Natural killer cell treated with Interleukin-12 subunit alpha and Interleukin-12 subunit beta and Interleukin-15 and Interleukin-18, amount 100 ng/mL, for 72 hours (primary cell): ENCODE data around the gene RADIL. TPM values are rescaled to one million over a fixed set of nuclear protein-coding genes. Genes with fewer than 3 reads are reported as not detected.

Source experiments
- ATAC-seq, 2 donors: fragments of 150-1000 bp; cut with Tn5 transposase in 1 of 2; sonication (Bioruptor Pico), chemical (Tn5 transposase) in 1 of 2; 2 replicates each; pipeline ENCODE4 v1.10.0; 2021
- DNase-seq: peaks from one replicate; pipeline ENCODE4 v3.0.0; 2022; ENCODE audit warnings: low spot score
- H3K27ac Mint-ChIP-seq, 2 donors: 1 replicate in 1 of 2; 2 replicates in 1 of 2; pipeline ENCODE4 v1.8.0; 2022; ENCODE audit warnings: mixed read lengths in 2 of 2, mild to moderate bottlenecking in 1 of 2, moderate library complexity in 1 of 2
- H3K27me3 Mint-ChIP-seq, 2 donors: 1 replicate in 1 of 2; 2 replicates in 1 of 2; pipeline ENCODE4 v1.8.0; 2022; ENCODE audit warnings: mixed read lengths in 2 of 2
- H3K36me3 Mint-ChIP-seq: one replicate; pipeline ENCODE4 v1.8.0; 2022; ENCODE audit warnings: mixed read lengths
- H3K4me1 Mint-ChIP-seq, 2 donors: 1 replicate in 1 of 2; 2 replicates in 1 of 2; pipeline ENCODE4 v1.8.0; 2022; ENCODE audit warnings: low read depth in 2 of 2, mixed read lengths in 2 of 2, mild to moderate bottlenecking in 1 of 2
- H3K4me3 Mint-ChIP-seq: one replicate; pipeline ENCODE4 v1.8.0; 2022; ENCODE audit warnings: mixed read lengths
- H3K9me3 Mint-ChIP-seq: 2 replicates; pipeline ENCODE4 v1.8.0; 2022; ENCODE audit warnings: mixed read lengths
- total RNA-seq, 2 donors: library from RNA; stranded (reverse); gene quantifications; one replicate each; pipeline ENCODE4 v1.2.3, GENCODE V29; 2022

Gene RADIL
- total RNA-seq, 2 donors from 2014 or later: 0.19 TPM; not detected in 1

GRCh38 chr7:4854916-4855315 is 28.6 kb downstream of the RADIL start:
- Mint-ChIP-seq H3K36me3 (no peaks in the 10 kb centered on the region), H3K4me3 (no peak overlapping the region), H3K27ac (no peak overlapping the region), H3K9me3 (no peaks in the 10 kb centered on the region), H3K4me1 (peaks cover 9 to 18% of the 10 kb centered on the region in 2 donors), H3K27me3 (peaks cover 14 to 24% of the 10 kb centered on the region in 2 donors)
- DNase-seq (no peak), ATAC-seq (no peak)

DNA sequence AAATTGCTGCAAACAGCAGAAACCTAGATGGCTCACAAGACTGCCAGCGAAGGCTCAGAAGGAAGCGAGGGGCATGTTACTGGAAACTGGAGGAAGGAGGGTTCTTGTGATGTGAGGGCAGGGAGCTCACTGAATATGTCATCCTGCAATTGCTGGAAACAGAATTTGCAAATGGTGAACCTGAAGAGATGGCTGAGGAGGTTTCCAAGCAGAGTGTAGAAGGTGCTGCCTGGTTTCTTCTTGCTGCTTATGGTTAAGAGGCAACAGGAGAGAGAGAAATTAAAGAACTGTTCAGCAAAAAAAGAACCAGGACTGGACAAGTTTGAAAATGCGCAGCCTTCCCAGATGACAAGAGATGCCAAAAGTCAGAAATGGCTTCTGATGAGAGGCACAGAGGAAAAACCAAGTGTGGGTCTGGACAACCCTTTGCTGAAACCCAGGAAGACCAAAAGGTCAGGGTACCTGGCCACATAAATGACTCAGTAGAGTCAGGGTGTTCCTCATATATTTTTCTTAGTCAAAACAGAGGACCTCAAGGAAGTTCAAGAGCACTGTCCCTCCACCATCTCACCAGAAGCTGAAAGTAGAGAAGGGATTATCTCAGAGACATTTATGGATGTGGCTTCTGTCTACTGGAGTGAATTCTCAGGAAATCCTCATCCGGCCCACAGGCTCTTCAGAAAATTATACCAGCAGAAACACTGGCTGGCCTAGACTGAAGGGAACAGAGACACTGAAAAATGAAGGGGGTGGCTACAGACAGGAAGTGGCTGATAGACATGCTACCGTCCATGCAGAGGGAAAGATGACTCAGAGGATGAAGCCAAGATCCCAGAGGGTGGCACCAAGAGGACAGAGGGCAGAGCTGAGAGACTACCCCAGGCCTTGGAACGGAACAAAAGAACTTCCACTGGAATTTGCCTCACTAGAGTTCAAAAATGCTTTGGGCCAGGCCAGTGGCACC is 31.8 kb downstream of the RADIL start:
- peaks cover 16 to 24% of the 10 kb centered on the region in 2 donors for H3K27me3 Mint-ChIP-seq
- no peak overlapping the region for H3K27ac Mint-ChIP-seq
- ATAC-seq (peak; percentile 62), DNase-seq (no peak)
- H3K4me1 Mint-ChIP-seq: peaks cover 9 to 12% of the 10 kb centered on the region in 2 donors
- no peaks in the 10 kb centered on the region for H3K9me3 Mint-ChIP-seq
- H3K36me3 Mint-ChIP-seq: no peaks in the 10 kb centered on the region
- no peak overlapping the region for H3K4me3 Mint-ChIP-seq

DNA sequence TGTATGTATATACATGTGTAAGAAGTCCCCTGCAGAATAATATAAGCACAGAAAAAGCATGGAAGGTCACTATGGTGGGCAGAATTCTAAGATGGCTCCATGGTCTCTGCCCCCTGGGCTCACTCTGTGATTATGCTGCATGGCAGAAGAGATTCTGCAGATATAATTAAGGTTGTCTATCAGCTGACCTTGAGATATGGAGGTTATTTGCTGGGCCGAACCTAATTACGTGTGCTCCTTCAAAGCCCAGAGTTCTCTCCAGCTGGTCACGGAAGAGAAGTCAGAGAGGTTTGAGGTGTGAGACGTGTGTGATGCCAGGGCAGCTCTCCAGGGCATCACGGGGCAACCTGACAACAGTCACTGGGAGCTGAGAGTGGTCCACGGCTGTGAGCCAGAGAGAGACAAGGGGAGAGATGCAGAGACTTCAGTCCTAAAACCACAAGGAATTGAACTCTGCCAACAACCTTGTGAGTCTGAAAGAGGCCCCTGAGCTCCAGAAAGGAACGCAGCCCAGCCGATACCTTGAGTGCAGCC is 33.2 kb downstream of the RADIL start:
- DNase-seq (no peak), ATAC-seq (no peak)
- Mint-ChIP-seq H3K27me3 (peaks cover 13 to 23% of the 10 kb centered on the region in 2 donors), H3K27ac (no peak overlapping the region), H3K4me3 (no peak overlapping the region), H3K4me1 (peaks cover 9 to 12% of the 10 kb centered on the region in 2 donors), H3K36me3 (no peaks in the 10 kb centered on the region), H3K9me3 (no peaks in the 10 kb centered on the region)

GRCh38 chr7:4849390-4849789 is 34.1 kb downstream of the RADIL start:
- ATAC-seq (peak; percentile 48 to 78), DNase-seq (no peak)
- Mint-ChIP-seq H3K9me3 (no peaks in the 10 kb centered on the region), H3K36me3 (no peaks in the 10 kb centered on the region), H3K4me3 (no peak overlapping the region), H3K4me1 (peaks cover 9 to 12% of the 10 kb centered on the region in 2 donors), H3K27ac (no peak overlapping the region), H3K27me3 (peaks cover 12 to 32% of the 10 kb centered on the region in 2 donors)

DNA sequence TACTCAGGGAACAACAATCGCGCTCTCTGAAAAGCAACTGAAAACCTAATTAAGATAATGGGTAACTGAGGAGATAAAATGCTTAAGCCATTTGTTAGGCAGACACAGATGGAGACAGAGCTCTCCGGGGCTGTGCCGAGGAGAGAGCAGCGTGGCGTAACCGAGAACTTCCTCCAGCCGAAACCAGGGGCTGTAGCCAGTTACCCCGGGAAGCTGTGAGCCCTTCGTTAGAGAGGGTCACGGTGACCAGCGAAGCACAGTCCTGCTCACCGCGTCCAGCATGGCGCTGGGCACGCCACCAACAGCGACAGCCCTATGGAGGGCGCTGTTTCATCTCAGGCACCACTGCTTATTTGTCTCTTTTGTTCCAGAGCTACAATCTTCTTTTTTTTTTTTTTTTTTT is 37.8 kb downstream of the RADIL start:
- no peak overlapping the region for H3K4me3 Mint-ChIP-seq
- H3K36me3 Mint-ChIP-seq: no peaks in the 10 kb centered on the region
- H3K27me3 Mint-ChIP-seq: peaks cover 12 to 32% of the 10 kb centered on the region in 2 donors
- ATAC-seq (peak in 1 of 2 donors; percentile 45), DNase-seq (no peak)
- H3K27ac Mint-ChIP-seq: no peak overlapping the region
- no peaks in the 10 kb centered on the region for H3K9me3 Mint-ChIP-seq
- H3K4me1 Mint-ChIP-seq: no peaks in the 10 kb centered on the region

- H3K4me1 Mint-ChIP-seq: no peaks in the 10 kb centered on the region
- H3K9me3 Mint-ChIP-seq: no peaks in the 10 kb centered on the region
- H3K27ac Mint-ChIP-seq: no peak overlapping the region
- H3K36me3 Mint-ChIP-seq: no peaks in the 10 kb centered on the region
- ATAC-seq (no peak), DNase-seq (no peak)
- peaks cover 8 to 17% of the 10 kb centered on the region in 2 donors for H3K27me3 Mint-ChIP-seq
- H3K4me3 Mint-ChIP-seq: no peak overlapping the region
These were observed 41.0 kb downstream of the RADIL start for GRCh38 chr7:4842319-4843064.

DNA sequence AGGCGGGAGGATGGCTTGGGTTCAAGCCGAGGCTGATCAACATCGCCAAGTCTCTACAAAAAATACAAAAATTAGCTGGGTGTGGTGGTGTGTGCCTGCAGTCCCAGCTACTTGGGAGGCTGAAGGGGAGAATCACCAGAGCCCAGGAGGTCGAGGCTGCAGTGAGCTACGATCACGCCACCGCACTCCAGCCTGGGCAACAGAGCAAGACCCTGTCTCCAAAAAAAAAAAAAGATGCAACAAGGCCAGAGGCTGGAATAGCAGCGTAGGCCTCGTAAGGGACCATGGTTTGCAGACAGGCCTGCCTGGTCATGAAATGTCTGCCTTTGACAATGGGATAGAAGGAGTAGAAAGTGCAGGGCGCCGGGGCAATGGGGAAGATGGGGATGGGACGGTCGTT is 41.7 kb downstream of the RADIL start:
- H3K4me3 Mint-ChIP-seq: no peak overlapping the region
- DNase-seq (no peak), ATAC-seq (no peak)
- H3K27me3 Mint-ChIP-seq: peaks cover 2 to 13% of the 10 kb centered on the region in 2 donors
- H3K27ac Mint-ChIP-seq: no peak overlapping the region
- H3K9me3 Mint-ChIP-seq: no peaks in the 10 kb centered on the region
- no peaks in the 10 kb centered on the region for H3K36me3 Mint-ChIP-seq
- H3K4me1 Mint-ChIP-seq: peaks cover 0 to 2% of the 10 kb centered on the region in 2 donors

DNA sequence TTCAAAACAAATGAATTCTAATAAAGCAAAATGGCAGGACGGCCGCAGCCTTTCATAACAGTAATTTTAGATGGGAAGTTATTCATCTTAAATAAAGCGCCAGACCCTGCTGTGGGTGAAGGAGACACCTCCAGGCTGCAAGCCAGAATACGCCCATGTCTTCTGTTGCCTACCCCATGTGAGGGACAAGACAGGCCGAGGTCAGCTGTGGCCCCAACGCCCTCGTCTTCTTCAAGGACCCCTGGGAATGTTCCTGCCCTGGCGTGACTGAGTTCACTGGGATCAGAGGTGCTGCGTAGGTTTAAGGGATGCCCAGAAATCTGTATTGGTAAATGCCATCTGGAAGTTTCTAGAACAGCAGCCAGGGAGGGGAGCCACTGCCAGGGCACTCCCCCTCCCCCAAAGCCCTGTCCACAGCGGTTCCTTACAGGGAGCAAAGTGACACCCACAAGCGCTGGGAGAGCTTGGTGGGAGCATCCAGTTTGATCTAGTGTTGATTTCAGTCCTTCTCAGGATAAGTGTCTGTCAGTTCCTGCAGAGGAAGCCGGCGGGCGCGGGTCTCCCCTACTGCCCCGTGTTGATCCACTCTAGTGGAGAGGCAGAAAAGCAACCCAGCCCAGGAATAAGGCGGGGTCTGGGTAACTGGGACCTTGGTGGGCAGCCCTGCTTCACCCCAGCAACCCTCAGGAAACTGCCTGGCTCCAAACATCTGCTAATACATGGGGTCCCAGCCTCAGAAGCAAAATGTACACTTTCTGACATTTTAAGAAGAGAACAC is 42.3 kb downstream of the RADIL start:
- peaks cover 0 to 3% of the 10 kb centered on the region in 2 donors for H3K4me1 Mint-ChIP-seq
- H3K9me3 Mint-ChIP-seq: no peaks in the 10 kb centered on the region
- H3K27me3 Mint-ChIP-seq: peaks cover 2 to 13% of the 10 kb centered on the region in 2 donors
- no peak overlapping the region for H3K4me3 Mint-ChIP-seq
- DNase-seq (no peak), ATAC-seq (no peak)
- no peak overlapping the region for H3K27ac Mint-ChIP-seq
- H3K36me3 Mint-ChIP-seq: no peaks in the 10 kb centered on the region

DNA sequence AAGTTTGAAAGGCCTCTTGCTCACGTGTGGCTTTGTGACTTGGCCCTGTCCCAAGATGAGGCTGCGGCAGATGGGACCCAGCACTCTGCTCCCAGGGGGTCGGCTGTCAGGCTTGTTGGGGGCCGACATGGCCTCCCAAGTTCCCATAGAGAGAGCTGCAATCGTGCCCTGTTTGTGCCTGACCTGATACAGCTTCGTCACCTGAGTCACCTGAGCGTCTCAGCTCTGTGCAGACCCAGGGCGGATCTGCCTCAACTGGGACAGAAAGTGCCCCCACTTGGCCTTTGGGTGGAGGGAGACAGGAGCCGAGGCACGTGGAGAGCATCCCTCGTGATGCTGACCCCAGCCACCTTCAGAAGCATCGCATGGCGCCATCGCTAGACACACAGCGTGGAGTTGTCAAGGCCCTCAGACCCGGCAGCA is 43.4 kb downstream of the RADIL start:
- no peak overlapping the region for H3K4me3 Mint-ChIP-seq
- peaks cover 0 to 3% of the 10 kb centered on the region in 2 donors for H3K4me1 Mint-ChIP-seq
- peaks cover 2 to 7% of the 10 kb centered on the region in 2 donors for H3K27me3 Mint-ChIP-seq
- DNase-seq (no peak), ATAC-seq (no peak)
- no peaks in the 10 kb centered on the region for H3K9me3 Mint-ChIP-seq
- no peaks in the 10 kb centered on the region for H3K36me3 Mint-ChIP-seq
- H3K27ac Mint-ChIP-seq: no peak overlapping the region

- ATAC-seq (peak in 1 of 2 donors; percentile 30), DNase-seq (no peak)
- Mint-ChIP-seq H3K4me3 (no peak overlapping the region), H3K4me1 (peaks cover 0 to 3% of the 10 kb centered on the region in 2 donors), H3K27me3 (no peaks in the 10 kb centered on the region), H3K9me3 (no peaks in the 10 kb centered on the region), H3K27ac (no peak overlapping the region), H3K36me3 (no peaks in the 10 kb centered on the region)
These were observed 44.7 kb downstream of the RADIL start for GRCh38 chr7:4838626-4839334.

GRCh38 chr7:4837803-4838625 is 45.5 kb downstream of the RADIL start:
- Mint-ChIP-seq H3K36me3 (no peaks in the 10 kb centered on the region), H3K4me3 (no peak overlapping the region), H3K27ac (no peak overlapping the region), H3K27me3 (no peaks in the 10 kb centered on the region), H3K4me1 (peaks cover 0 to 3% of the 10 kb centered on the region in 2 donors), H3K9me3 (no peaks in the 10 kb centered on the region)
- DNase-seq (no peak), ATAC-seq (no peak)
